Skeletal muscle cell (primary cell): ENCODE data around the gene TDRD1.
A peak's percentile ranks its signal among the peaks of the same experiment; 100 is the strongest.

Source experiments
- DNase-seq: peaks from one replicate; pipeline ENCODE4 v3.0.0-alpha.2; 2010; ENCODE audit warnings: low read depth
- H3K4me3 ChIP-seq: 2 replicates; pipeline ENCODE4 v1.5.1; 2011; ENCODE audit warnings: low read depth, mild to moderate bottlenecking, control low read depth, low read length, moderate library complexity

TDRD1 gene

DNA sequence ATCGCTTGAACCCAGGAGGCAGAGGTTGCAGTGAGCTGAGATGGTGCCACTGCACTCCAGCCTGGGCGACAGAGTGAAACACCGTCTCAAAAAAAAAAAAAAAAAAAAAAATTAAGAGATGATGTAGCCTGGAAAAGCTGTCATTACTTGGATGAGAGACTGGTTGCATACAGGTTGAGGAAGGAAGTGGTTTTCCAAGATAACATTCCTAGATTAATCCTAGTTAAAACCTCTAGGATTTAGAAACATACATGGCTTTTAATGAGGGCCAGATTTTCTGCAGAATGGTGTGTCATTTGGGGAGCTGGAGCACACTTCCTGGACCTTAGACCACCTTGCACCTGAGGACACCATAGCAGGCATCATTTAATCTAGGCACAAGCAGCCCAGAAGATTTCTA lies 77.7 kb downstream of the TDRD1 start:
- no peak for DNase-seq
- no peak overlapping the region for H3K4me3 ChIP-seq

DNA sequence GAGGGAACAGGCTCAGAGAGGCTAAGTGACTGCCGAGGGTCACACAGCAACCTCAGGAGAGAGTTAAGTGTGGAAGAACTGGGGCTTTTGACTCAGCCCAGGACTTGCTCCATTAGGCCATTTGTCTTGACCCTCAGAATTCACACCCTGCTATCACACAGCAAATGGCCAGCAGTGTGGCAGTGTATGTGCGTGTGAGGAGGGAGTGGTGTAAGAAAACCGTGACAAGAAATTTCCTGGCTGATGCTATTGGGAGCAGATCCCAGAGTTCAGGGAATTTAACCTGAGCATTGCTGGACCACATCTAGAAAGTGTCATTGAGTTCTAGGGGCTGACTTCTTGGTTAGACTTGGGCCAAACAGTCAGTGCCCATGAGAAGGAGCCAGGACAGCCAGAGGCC lies 78.3 kb downstream of the TDRD1 start:
- DNase-seq = no peak
- no peak overlapping the region for H3K4me3 ChIP-seq

GRCh38 chr10:114258274-114258840 lies 79.2 kb downstream of the TDRD1 start:
- no peak overlapping the region for H3K4me3 ChIP-seq
- no peak for DNase-seq

- DNase-seq = no peak
- H3K4me3 ChIP-seq = no peak overlapping the region
Measured at GRCh38 chr10:114259824-114260223, 80.7 kb downstream of the TDRD1 start.

DNA sequence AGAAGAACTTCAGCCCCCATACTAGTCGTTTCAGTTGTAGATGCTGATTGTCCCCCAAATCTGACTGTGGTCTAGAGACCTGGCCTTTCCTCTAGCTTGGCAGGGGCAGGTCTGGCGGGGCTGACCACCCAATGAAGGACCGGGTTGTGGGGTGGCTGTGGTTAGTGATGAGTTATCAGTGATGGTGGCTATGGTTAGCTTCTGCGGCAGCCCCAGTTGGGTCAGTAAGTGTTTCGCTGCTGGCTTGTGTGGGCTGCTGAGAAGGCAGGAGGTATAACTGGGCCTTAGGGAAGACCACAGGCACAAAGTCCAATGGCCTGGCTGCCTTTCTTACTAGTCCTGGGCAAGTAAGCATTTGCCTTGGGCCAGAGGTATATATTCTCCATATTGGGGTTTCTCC lies 81.2 kb downstream of the TDRD1 start:
- no peak overlapping the region for H3K4me3 ChIP-seq
- DNase-seq = no peak

DNA sequence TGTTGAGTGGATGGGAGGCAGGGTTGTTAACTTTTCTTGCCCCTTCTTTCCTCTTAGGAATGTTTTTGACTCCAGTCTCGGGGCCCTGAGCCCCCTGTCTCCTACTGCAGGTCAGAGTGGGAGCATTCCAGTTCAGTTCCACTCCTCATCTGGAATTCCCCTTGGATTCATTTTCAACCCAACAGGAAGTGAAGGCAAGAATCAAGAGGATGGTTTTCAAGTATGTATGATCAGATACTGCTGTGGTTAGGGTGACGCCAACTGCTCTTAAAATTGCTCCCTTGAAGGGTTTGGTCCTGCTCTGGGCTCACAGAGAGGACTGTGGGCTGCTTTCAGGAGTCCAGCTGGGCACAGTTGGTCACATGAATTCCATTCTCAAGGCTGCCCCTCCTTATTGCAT lies 81.9 kb downstream of the TDRD1 start:
- no peak overlapping the region for H3K4me3 ChIP-seq
- peak; percentile 5 for DNase-seq

- DNase-seq = no peak
Measured at GRCh38 chr10:114262496-114262895, 83.3 kb downstream of the TDRD1 start.

GRCh38 chr10:114265392-114266053 lies 86.4 kb downstream of the TDRD1 start:
- no peak overlapping the region for H3K4me3 ChIP-seq
- no peak for DNase-seq

More at GRCh38 chr10:114262496-114262895, 83.3 kb downstream of the TDRD1 start:
- H3K4me3 ChIP-seq = no peak overlapping the region

DNA sequence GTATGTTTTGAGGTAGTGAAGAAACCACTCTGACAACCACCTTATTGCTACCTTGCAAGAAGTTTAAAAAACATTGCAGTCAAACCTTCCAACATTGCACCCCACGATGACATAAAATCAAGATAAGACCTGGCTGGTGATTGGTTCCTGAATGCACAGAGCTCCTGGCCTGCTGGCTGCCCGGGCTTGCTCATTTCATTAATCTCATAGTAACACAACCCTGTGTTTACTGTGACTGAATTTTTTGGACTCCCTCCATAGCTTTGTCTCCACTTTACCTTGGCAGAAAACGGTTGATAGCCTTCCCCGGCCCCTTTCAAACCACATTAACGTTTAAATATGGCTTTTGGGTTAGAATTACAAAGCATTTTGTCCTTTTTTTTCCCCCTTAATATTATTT lies 87.4 kb downstream of the TDRD1 start:
- no peak for DNase-seq
- no peak overlapping the region for H3K4me3 ChIP-seq

DNA sequence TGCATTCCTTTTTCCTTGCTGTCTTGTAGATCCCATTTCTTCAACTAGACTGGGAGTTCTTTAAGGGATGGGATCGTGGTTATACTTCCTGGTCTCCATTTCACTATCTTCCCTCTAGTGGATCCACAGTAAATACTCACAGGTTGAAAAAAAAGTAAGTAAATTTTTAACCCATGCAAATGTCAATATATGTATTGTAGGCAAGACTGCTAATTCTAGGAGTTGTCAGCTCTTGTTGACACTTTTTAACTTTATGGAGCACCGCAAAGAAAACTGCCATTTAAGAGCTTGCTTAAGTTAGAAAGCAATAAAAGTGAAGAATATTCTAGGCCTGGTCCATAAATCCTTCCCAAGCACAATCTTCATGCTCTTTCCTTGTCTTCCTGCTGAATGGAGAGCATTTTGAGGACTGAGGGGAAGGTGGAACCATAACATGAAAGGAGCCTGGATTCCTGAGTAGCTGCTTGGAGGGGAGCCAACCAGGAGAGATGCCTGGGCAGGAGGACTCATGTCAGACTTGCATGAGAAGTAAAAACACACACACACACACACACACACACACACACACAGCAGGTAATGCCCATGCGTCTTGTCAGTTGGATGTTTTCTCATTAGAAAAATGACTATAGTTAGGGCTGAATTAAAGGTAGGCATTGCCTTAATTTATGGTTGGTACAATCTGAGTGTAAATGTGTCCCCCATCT lies 92.1 kb downstream of the TDRD1 start:
- no peak for DNase-seq
- H3K4me3 ChIP-seq = no peak overlapping the region

- peak; percentile 80 for DNase-seq
- no peak overlapping the region for H3K4me3 ChIP-seq
Measured at GRCh38 chr10:114271779-114272167, 92.6 kb downstream of the TDRD1 start.

DNA sequence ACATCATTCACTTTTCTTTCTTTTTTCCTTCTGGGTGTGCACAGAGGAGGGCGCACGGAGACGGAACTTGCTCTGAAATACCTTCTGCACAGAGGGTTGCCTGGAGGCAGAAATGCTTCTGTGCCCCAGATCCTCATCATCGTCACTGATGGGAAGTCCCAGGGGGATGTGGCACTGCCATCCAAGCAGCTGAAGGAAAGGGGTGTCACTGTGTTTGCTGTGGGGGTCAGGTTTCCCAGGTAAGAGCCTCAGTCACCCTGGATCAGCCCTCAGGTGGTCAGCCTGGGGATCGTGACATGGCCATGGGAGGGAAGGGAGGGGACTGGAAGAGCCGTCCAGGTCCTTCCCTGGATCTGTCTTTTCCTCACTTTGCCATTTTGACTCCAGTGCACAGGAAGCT lies 93.5 kb downstream of the TDRD1 start:
- DNase-seq = no peak
- no peak overlapping the region for H3K4me3 ChIP-seq

DNA sequence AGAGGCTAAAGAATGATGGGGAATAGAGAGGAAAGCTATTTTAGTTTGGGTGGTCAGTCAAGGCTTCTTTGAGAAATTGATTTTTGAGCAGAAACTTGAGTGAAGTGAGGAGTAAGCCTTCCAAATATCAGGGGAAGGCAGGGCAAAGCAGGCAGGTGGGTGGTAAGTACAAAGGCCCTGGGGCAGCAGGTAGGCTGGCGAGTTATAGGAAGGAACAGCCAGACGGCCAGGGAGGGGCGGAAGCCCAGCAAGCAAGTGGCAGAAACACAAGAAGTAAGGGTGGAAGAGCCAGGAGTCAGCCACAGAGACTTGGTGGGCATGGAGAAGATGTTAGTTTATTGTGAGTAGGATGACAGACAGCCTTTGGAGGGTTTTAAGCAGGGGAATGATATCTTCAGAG lies 94.8 kb downstream of the TDRD1 start:
- DNase-seq = no peak
- no peak overlapping the region for H3K4me3 ChIP-seq

DNA sequence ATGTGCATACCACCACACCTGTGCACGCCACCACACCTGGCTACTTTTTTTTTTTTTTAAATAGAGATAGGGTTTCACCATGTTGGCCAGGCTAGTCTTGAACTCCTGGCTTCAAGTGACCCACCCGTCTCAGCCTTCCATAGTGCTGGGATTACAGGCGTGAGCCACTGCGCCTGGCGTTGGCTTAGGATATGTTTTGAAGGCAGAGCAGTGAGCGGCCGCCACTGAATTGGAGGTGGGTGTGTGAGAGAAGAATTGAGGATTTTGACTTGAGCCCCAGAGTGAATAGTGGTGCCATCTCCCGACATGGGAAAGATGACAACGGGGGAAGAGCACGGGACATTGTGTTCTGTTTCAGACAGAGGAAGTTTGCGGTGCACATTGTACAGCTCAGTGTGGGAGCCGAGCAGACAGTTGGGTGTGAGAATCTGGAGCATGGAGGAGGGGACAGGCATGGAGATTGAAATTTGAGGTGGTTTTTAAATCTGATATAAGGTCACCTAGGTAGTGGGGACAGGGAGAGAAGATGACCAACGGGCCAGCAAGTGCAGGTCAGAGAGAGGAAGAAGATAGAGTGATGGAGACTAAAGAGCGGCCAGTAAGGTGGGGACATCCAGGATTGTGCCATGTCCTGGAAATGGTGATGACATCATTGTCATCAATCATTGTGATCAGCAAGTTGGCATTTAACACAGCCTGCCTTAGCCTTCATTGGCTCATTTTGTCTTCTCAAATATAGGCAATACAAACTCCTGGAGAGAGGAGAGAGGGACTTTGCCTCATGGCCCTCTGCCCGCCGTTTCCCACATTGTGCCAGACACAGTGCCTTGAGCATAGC lies 95.7 kb downstream of the TDRD1 start:
- DNase-seq = no peak
- H3K4me3 ChIP-seq = no peak overlapping the region

- no peak overlapping the region for H3K4me3 ChIP-seq
- no peak for DNase-seq
Measured at GRCh38 chr10:114276066-114276465, 96.9 kb downstream of the TDRD1 start.

GRCh38 chr10:114276671-114277070 lies 97.5 kb downstream of the TDRD1 start:
- no peak for DNase-seq
- H3K4me3 ChIP-seq = no peak overlapping the region

DNA sequence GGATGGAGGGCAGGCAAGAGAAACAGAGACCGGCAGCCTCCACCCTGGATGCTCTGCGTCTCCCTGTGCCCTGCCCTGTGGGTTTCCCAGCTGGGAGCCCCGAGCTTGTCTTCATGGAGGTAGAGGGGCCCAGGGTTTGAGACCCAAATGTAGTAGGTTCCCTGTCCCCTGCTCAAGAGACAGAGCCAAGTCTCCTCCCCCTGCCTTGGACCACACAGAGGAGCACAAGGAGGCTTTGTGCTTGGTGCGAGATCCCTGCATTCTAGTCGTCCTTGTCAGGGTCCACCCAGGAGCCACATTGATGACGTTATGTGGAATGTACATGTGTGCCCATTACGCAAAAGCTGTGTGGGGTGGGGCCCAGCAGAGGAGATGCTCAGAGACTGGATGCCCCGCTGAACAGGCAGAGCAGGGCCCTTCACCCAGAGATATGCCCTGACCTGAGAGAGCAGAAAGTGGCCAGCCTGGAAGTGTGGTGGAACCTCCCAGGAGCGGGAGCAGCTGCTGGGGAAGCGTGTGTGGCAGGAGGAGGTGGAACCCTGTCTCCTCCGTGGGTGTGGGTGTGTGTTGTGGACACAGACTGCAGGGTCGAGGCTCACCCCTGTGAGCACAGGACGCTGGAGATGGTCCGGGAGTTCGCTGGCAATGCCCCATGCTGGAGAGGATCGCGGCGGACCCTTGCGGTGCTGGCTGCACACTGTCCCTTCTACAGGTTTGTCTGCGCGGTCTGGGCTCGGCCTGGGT lies 99.2 kb downstream of the TDRD1 start:
- no peak for DNase-seq
- no peak overlapping the region for H3K4me3 ChIP-seq

GRCh38 chr10:114278884-114279191 lies 99.7 kb downstream of the TDRD1 start:
- H3K4me3 ChIP-seq = no peak overlapping the region
- DNase-seq = no peak

DNA sequence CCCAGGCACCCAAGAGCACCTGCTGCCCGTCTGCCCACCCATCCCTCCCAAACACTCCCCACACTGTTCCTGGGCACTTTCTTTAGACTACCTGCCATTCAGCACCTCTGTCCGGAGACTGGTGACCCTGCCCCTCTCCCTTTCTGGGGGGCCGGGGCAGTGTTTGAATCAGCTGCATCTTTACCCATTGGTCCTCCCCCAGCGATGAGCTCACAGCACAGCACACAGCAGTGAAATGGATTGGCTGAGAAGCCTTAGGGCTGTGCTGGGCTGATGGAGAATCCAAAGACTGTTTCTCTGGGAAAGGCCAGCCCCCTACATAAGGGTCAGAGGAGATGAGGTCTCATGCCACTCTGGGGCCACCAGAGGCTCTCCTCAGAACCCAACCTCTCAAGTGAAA lies 100.1 kb downstream of the TDRD1 start:
- DNase-seq = no peak
- no peak overlapping the region for H3K4me3 ChIP-seq
